Spleen (tissue), 11 donors: ENCODE data around the gene COL25A1. TPM values are rescaled to one million over a fixed set of nuclear protein-coding genes. Genes with fewer than 3 reads are reported as not detected.

Experiments used
- DNase-seq: peaks from one replicate; pipeline ENCODE4 v3.0.0-alpha.2; 2020
- H3K27ac ChIP-seq, 8 donors: fragments of 200-600 bp; sonication (generic) in 7 of 8; 1 replicate in 4 of 8; 2 replicates in 4 of 8; pipeline versions ENCODE4 v1.5.0 to v1.8.0; 2016 to 2021; ENCODE audit warnings: inconsistent platforms in 4 of 8, mild to moderate bottlenecking in 4 of 8, moderate library complexity in 1 of 8
- H3K27me3 ChIP-seq, 7 donors: fragments of 200-600 bp; sonication (generic) in 6 of 7; replicated peaks in 1 of 7; 1 replicate in 4 of 7; 2 replicates in 3 of 7; pipeline versions ENCODE4 v1.5.0 to v1.8.0; 2016 to 2021; ENCODE audit warnings: inconsistent platforms in 3 of 7, mild to moderate bottlenecking in 1 of 7
- H3K36me3 ChIP-seq, 6 donors: fragments of 200-600 bp; sonication (generic) in 5 of 6; 1 replicate in 4 of 6; 2 replicates in 2 of 6; pipeline versions ENCODE4 v1.5.0 to v1.8.0; 2016 to 2021; ENCODE audit warnings: inconsistent platforms in 2 of 6
- H3K4me1 ChIP-seq, 6 donors: fragments of 200-600 bp; sonication (generic) in 5 of 6; 1 replicate in 3 of 6; 2 replicates in 3 of 6; pipeline versions ENCODE4 v1.5.0 to v1.8.0; 2016 to 2021; ENCODE audit warnings: inconsistent platforms in 3 of 6
- H3K4me3 ChIP-seq, 8 donors: fragments of 200-600 bp; sonication (generic) in 7 of 8; 1 replicate in 4 of 8; 2 replicates in 4 of 8; pipeline versions ENCODE4 v1.5.0 to v1.8.0; 2016 to 2021; ENCODE audit warnings: inconsistent platforms in 4 of 8, mild to moderate bottlenecking in 4 of 8, moderate library complexity in 2 of 8
- H3K9me3 ChIP-seq, 8 donors: fragments of 200-600 bp; sonication (generic) in 7 of 8; 1 replicate in 4 of 8; 2 replicates in 4 of 8; pipeline versions ENCODE4 v1.5.0 to v1.8.0; 2016 to 2021; ENCODE audit warnings: inconsistent platforms in 4 of 8
- POLR2A ChIP-seq, 3 donors: fragments of 450-650 bp; IDR thresholded peaks; one replicate each; pipeline ENCODE4 v1.5.1; 2017; ENCODE audit warnings: antibody characterized with exemption in 3 of 3, mild to moderate bottlenecking in 1 of 3
- POLR2AphosphoS5 ChIP-seq, 3 donors: sonication (generic); formaldehyde crosslinking; IDR thresholded peaks; one replicate each; pipeline ENCODE4 v1.5.1; 2017; ENCODE audit warnings: antibody characterized with exemption in 3 of 3
- WGBS, 5 donors: extraction: QIAGEN DNeasy Blood & Tissue Kit in 3 of 5; methylation state at CpG; one replicate each; pipeline versions ENCODE4 v1.1.5 to v1.1.7; 2013 to 2018; 5-methylcytosine and 5-hydroxymethylcytosine counted together
- intact Hi-C: fragments of 100-400 bp; cut with DNase I; formaldehyde crosslinking; loops from one replicate; pipeline ENCODE4 v1.15.0; 2023; ENCODE audit warnings: low total_unique reads
- polyA plus RNA-seq, 3 donors: library from polyadenylated mRNA; stranded (reverse); fragments of 200-250 nt; gene quantifications; one replicate each; pipeline ENCODE4 v1.2.1, GENCODE V29; 2013
- total RNA-seq, 7 donors: library from RNA; depleted of rRNA in 3 of 7; stranded (reverse); fragments of >200 nt in 3 of 7; fragmentation: NEBNext Ultra II Directional in 4 of 7; extraction: Animal tissue kit (Norgen Biotek cat#: 25700) in 4 of 7; gene quantifications; one replicate each; pipeline versions ENCODE4 v1.1.0 to v1.2.1, GENCODE V29; 2016 to 2021
- TF ChIP-seq, protein P1 (sequence below), 11 experiments: fragments of 200-600 bp in 7 of 11; fragments of 450-650 bp in 4 of 11; sonication (generic) in 4 of 11; IDR thresholded peaks in 8 of 11; conservative IDR thresholded peaks in 3 of 11; 1 replicate in 7 of 11; 2 replicates in 4 of 11; pipeline versions ENCODE4 v1.4.0 to v1.8.0; 2016 to 2021; ENCODE audit warnings: antibody characterized with exemption in 11 of 11, inconsistent platforms in 4 of 11, mild to moderate bottlenecking in 1 of 11
- donor health status: healthy with polysubstance abuse.
- donor health status: DM: no; HTN: no; CAD: no; lungs with moderate emphysema.
- donor health status: DM: no; HTN: no; CAD: no.
- donor health status: Bipolar disorder and iron deficiency.
- donor health status: healthy.
- donor health status: DM: no; HTN: no; CAD: no.
- donor health status: DM: yes; HTN: yes; CAD: no.

The COL25A1 gene
- total and polyA plus RNA-seq, 10 donors = 0.06 to 1.9 (median 0.57) TPM; not detected in 1

- no peaks in the 10 kb centered on the region for H3K9me3 ChIP-seq
- no peak for DNase-seq
- H3K27ac ChIP-seq = no peak overlapping the region
- TF ChIP-seq, protein P1, sequence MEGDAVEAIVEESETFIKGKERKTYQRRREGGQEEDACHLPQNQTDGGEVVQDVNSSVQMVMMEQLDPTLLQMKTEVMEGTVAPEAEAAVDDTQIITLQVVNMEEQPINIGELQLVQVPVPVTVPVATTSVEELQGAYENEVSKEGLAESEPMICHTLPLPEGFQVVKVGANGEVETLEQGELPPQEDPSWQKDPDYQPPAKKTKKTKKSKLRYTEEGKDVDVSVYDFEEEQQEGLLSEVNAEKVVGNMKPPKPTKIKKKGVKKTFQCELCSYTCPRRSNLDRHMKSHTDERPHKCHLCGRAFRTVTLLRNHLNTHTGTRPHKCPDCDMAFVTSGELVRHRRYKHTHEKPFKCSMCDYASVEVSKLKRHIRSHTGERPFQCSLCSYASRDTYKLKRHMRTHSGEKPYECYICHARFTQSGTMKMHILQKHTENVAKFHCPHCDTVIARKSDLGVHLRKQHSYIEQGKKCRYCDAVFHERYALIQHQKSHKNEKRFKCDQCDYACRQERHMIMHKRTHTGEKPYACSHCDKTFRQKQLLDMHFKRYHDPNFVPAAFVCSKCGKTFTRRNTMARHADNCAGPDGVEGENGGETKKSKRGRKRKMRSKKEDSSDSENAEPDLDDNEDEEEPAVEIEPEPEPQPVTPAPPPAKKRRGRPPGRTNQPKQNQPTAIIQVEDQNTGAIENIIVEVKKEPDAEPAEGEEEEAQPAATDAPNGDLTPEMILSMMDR (IDR thresholded peaks at IDR 0.05 in 8 of 11, conservative IDR thresholded peaks at IDR 0.05 in 3 of 11) = no peak
- no peak for TF ChIP-seq POLR2A (IDR thresholded peaks at IDR 0.05)
- TF ChIP-seq POLR2AphosphoS5 (IDR thresholded peaks at IDR 0.05) = no peak
- no peak overlapping the region for H3K4me3 ChIP-seq
- H3K36me3 ChIP-seq = no peaks in the 10 kb centered on the region
- 60 to 82% (median 71%) methylated on average over 5 of the region's 5 CpGs for WGBS, 5 donors
- no peaks in the 10 kb centered on the region for H3K27me3 ChIP-seq
- H3K4me1 ChIP-seq = no peaks in the 10 kb centered on the region
- intact Hi-C loops = no loop called here
Observed at GRCh38 chr4:108917255-108917654, 385.2 kb downstream of the COL25A1 start.

- TF ChIP-seq POLR2AphosphoS5 (IDR thresholded peaks at IDR 0.05) = no peak
- TF ChIP-seq, protein P1 (IDR thresholded peaks at IDR 0.05 in 8 of 11, conservative IDR thresholded peaks at IDR 0.05 in 3 of 11) = no peak
- TF ChIP-seq POLR2A (IDR thresholded peaks at IDR 0.05) = no peak
- no peak for DNase-seq
- Histone ChIP-seq H3K9me3 (no peaks in the 10 kb centered on the region), H3K27me3 (no peaks in the 10 kb centered on the region), H3K27ac (no peak overlapping the region), H3K36me3 (no peaks in the 10 kb centered on the region), H3K4me1 (no peaks in the 10 kb centered on the region), H3K4me3 (no peak overlapping the region)
- intact Hi-C loops = no loop called here
- 97 to 99% (median 98%) methylated on average over 4 of the region's 4 CpGs for WGBS, 5 donors
Observed at GRCh38 chr4:108916638-108917037, 385.8 kb downstream of the COL25A1 start.

DNA sequence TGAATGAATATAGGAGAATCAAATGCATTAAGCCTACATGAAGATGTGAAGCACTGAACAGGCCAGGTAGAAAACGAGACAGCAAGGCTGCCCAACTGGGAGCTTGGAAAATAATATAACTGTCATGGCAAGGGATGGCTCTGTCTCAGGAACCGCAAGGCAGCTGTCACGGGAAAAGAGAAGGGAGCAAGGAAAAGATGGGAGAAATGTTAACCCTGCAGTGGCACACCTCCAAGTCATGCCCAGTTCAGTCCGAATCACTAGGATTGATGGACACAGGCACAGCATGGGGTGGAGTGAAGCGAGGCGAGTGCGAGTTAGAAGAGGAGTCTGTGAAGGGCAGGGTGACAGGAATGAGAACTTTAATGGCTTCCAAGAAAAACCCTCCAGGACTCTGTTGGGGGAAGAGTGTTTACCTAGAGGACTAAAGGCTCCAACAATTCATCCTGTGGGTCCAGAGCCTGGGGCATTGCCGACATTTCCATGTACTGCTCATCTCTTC is 395.5 kb downstream of the COL25A1 start:
- TF ChIP-seq POLR2AphosphoS5 (IDR thresholded peaks at IDR 0.05) (no peak), POLR2A (IDR thresholded peaks at IDR 0.05) (no peak)
- TF ChIP-seq, protein P1 (IDR thresholded peaks at IDR 0.05 in 8 of 11, conservative IDR thresholded peaks at IDR 0.05 in 3 of 11) = no peak
- Histone ChIP-seq H3K36me3 (no peaks in the 10 kb centered on the region), H3K27me3 (no peaks in the 10 kb centered on the region), H3K27ac (no peak overlapping the region), H3K4me1 (no peaks in the 10 kb centered on the region), H3K4me3 (no peak overlapping the region), H3K9me3 (no peaks in the 10 kb centered on the region)
- intact Hi-C loops = no loop called here
- DNase-seq = no peak
- 83 to 94% (median 89%) methylated on average over 8 of the region's 8 CpGs for WGBS, 5 donors

- intact Hi-C loops = no loop called here
- H3K27ac ChIP-seq = no peak overlapping the region
Observed at GRCh38 chr4:108906006-108906405, 396.5 kb downstream of the COL25A1 start.

More at GRCh38 chr4:108906006-108906405, 396.5 kb downstream of the COL25A1 start:
- H3K27me3 ChIP-seq = no peaks in the 10 kb centered on the region
- no peaks in the 10 kb centered on the region for H3K9me3 ChIP-seq
- no peak for DNase-seq
- 89 to 98% (median 92%) methylated on average over 6 of the region's 6 CpGs for WGBS, 5 donors
- H3K4me1 ChIP-seq = no peaks in the 10 kb centered on the region
- TF ChIP-seq POLR2AphosphoS5 (IDR thresholded peaks at IDR 0.05) (no peak), POLR2A (IDR thresholded peaks at IDR 0.05) (no peak)
- TF ChIP-seq, protein P1 (IDR thresholded peaks at IDR 0.05 in 8 of 11, conservative IDR thresholded peaks at IDR 0.05 in 3 of 11) = no peak
- H3K4me3 ChIP-seq = no peak overlapping the region
- H3K36me3 ChIP-seq = no peaks in the 10 kb centered on the region
